Natural killer cell (primary cell): Measurements from ENCODE around the gene TRIM28. TPM values are rescaled to one million over a fixed set of nuclear protein-coding genes. Genes with fewer than 3 reads are reported as not detected.

Experiments used
- ATAC-seq, 3 donors: fragments of 150-1000 bp in 2 of 3; fragments of 200-7000 bp in 1 of 3; cut with Tn5 transposase; 1 replicate in 1 of 3; 2 replicates in 2 of 3; pipeline ENCODE4 v1.10.0; 2021; ENCODE audit warnings: mild to moderate bottlenecking in 2 of 3, moderate library complexity in 2 of 3
- DNase-seq, 2 donors: peaks; one replicate each; pipeline versions ENCODE4 v3.0.0 to v3.0.0-alpha.2; 2013 to 2021; ENCODE audit warnings: mixed read lengths in 1 of 2
- H3K27ac ChIP-seq: one replicate; pipeline ENCODE4 v1.5.1; 2013; ENCODE audit warnings: mild to moderate bottlenecking, low read length
- H3K27me3 ChIP-seq: one replicate; pipeline ENCODE4 v1.6.1; 2013; ENCODE audit warnings: low read length; ENCODE audit not compliant: control insufficient read depth, insufficient read depth
- H3K36me3 ChIP-seq: one replicate; pipeline ENCODE4 v1.6.1; 2013; ENCODE audit warnings: low read length; ENCODE audit not compliant: control insufficient read depth, insufficient read depth
- H3K4me1 ChIP-seq: one replicate; pipeline ENCODE4 v1.6.1; 2013; ENCODE audit warnings: low read length; ENCODE audit not compliant: control insufficient read depth, insufficient read depth
- H3K4me3 ChIP-seq: one replicate; pipeline ENCODE4 v1.5.1; 2013; ENCODE audit warnings: low read length
- H3K9me3 ChIP-seq: one replicate; pipeline ENCODE4 v1.6.1; 2013; ENCODE audit warnings: low read length; ENCODE audit not compliant: control insufficient read depth, insufficient read depth
- H3K27ac Mint-ChIP-seq, 2 donors: one replicate each; pipeline ENCODE4 v1.8.0; 2022; ENCODE audit warnings: mild to moderate bottlenecking in 2 of 2, mixed read lengths in 2 of 2, moderate library complexity in 1 of 2
- H3K27me3 Mint-ChIP-seq, 2 donors: one replicate each; pipeline ENCODE4 v1.8.0; 2022; ENCODE audit warnings: low read depth in 2 of 2, mixed read lengths in 2 of 2
- H3K36me3 Mint-ChIP-seq: one replicate; pipeline ENCODE4 v1.8.0; 2022; ENCODE audit warnings: mixed read lengths
- H3K4me1 Mint-ChIP-seq, 2 donors: one replicate each; pipeline ENCODE4 v1.8.0; 2022; ENCODE audit warnings: mixed read lengths in 2 of 2
- H3K4me3 Mint-ChIP-seq: one replicate; pipeline ENCODE4 v1.8.0; 2022; ENCODE audit warnings: mild to moderate bottlenecking, moderate library complexity, mixed read lengths
- H3K9me3 Mint-ChIP-seq, 2 donors: one replicate each; pipeline ENCODE4 v1.8.0; 2022; ENCODE audit warnings: mixed read lengths in 2 of 2
- WGBS: methylation state at CpG from one replicate; pipeline ENCODE4 v1.1.7; 2013; ENCODE audit warnings: missing lambda C conversion rate; ENCODE audit not compliant: insufficient coverage; 5-methylcytosine and 5-hydroxymethylcytosine counted together
- intact Hi-C: fragments of 100-400 bp; cut with micrococcal nuclease; formaldehyde crosslinking; loops from one replicate; pipeline ENCODE4 v1.14.2; 2022
- total RNA-seq, 4 donors: library from RNA; stranded (reverse); fragments of 120-200 nt in 1 of 4; gene quantifications; one replicate each; pipeline versions ENCODE4 v1.2.3 to v1.2.4, GENCODE V29; 2013 to 2022
- TF ChIP-seq, protein P1 (sequence below): fragments of 200-600 bp; IDR thresholded peaks from one replicate; pipeline ENCODE4 v1.8.0; 2022; ENCODE audit warnings: antibody characterized with exemption

Gene TRIM28
- total RNA-seq, 3 donors from 2014 or later (not counting 1 experiment from before 2014, with no cell fraction given), result 330 to 451 (median 408) TPM

DNA sequence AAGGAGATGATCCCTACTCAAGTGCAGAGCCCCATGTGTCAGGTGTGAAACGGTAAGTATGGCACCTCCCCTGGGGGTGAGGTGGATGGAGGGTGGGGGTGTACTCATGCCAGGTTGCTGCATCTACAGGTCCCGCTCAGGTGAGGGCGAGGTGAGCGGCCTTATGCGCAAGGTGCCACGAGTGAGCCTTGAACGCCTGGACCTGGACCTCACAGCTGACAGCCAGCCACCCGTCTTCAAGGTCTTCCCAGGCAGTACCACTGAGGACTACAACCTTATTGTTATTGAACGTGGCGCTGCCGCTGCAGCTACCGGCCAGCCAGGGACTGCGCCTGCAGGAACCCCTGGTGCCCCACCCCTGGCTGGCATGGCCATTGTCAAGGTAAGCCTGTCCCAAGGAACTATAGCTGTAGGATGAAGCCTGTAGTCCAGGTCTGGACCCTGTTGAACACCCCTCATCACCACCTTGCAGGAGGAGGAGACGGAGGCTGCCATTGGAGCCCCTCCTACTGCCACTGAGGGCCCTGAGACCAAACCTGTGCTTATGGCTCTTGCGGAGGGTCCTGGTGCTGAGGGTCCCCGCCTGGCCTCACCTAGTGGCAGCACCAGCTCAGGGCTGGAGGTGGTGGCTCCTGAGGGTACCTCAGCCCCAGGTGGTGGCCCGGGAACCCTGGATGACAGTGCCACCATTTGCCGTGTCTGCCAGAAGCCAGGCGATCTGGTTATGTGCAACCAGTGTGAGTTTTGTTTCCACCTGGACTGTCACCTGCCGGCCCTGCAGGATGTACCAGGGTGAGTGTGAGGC is 5.2 kb downstream of the TRIM28 start:
- H3K36me3 ChIP-seq, result peaks cover 72% of the 10 kb centered on the region
- intact Hi-C loops, result no loop called here
- peaks cover 31 to 40% of the 10 kb centered on the region in 2 donors for H3K4me1 Mint-ChIP-seq
- ATAC-seq (no peak), DNase-seq (peak in 1 of 2 donors; percentile 17)
- no peaks in the 10 kb centered on the region for H3K27me3 ChIP-seq
- no peaks in the 10 kb centered on the region for H3K9me3 Mint-ChIP-seq
- WGBS, result 95% methylated on average over 20 of the region's 20 CpGs
- H3K36me3 Mint-ChIP-seq, result no peaks in the 10 kb centered on the region
- H3K4me1 ChIP-seq, result peaks cover 27% of the 10 kb centered on the region
- H3K4me3 ChIP-seq, result no peak overlapping the region
- H3K4me3 Mint-ChIP-seq, result no peak overlapping the region
- no peak overlapping the region for H3K27ac ChIP-seq
- H3K27ac Mint-ChIP-seq, result no peak overlapping the region
- no peaks in the 10 kb centered on the region for H3K27me3 Mint-ChIP-seq
- H3K9me3 ChIP-seq, result no peaks in the 10 kb centered on the region
- TF ChIP-seq, protein P1, sequence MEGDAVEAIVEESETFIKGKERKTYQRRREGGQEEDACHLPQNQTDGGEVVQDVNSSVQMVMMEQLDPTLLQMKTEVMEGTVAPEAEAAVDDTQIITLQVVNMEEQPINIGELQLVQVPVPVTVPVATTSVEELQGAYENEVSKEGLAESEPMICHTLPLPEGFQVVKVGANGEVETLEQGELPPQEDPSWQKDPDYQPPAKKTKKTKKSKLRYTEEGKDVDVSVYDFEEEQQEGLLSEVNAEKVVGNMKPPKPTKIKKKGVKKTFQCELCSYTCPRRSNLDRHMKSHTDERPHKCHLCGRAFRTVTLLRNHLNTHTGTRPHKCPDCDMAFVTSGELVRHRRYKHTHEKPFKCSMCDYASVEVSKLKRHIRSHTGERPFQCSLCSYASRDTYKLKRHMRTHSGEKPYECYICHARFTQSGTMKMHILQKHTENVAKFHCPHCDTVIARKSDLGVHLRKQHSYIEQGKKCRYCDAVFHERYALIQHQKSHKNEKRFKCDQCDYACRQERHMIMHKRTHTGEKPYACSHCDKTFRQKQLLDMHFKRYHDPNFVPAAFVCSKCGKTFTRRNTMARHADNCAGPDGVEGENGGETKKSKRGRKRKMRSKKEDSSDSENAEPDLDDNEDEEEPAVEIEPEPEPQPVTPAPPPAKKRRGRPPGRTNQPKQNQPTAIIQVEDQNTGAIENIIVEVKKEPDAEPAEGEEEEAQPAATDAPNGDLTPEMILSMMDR, result no peak

DNA sequence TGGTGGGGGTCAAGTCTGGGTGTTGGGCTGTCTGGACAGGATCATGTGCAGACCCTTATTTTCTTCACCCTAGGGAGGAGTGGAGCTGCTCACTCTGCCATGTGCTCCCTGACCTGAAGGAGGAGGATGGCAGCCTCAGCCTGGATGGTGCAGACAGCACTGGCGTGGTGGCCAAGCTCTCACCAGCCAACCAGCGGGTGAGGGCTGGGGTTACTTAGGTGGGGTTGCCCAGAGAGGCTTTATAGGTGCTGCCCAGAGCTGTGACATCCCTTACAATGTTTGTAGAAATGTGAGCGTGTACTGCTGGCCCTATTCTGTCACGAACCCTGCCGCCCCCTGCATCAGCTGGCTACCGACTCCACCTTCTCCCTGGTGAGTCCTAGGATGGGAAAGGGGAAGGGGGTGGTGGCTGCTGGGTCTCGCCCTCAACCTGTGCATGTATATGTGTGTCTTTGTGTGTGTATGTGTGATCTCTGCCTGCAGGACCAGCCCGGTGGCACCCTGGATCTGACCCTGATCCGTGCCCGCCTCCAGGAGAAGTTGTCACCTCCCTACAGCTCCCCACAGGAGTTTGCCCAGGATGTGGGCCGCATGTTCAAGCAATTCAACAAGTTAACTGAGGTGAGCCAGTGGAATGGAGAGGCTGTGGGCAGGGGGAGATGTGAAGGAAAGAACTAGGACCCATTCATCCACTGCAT is 5.9 kb downstream of the TRIM28 start:
- no peak overlapping the region for H3K27ac ChIP-seq
- H3K4me1 Mint-ChIP-seq, result peaks cover 35 to 44% of the 10 kb centered on the region in 2 donors
- DNase-seq, result no peak

DNA sequence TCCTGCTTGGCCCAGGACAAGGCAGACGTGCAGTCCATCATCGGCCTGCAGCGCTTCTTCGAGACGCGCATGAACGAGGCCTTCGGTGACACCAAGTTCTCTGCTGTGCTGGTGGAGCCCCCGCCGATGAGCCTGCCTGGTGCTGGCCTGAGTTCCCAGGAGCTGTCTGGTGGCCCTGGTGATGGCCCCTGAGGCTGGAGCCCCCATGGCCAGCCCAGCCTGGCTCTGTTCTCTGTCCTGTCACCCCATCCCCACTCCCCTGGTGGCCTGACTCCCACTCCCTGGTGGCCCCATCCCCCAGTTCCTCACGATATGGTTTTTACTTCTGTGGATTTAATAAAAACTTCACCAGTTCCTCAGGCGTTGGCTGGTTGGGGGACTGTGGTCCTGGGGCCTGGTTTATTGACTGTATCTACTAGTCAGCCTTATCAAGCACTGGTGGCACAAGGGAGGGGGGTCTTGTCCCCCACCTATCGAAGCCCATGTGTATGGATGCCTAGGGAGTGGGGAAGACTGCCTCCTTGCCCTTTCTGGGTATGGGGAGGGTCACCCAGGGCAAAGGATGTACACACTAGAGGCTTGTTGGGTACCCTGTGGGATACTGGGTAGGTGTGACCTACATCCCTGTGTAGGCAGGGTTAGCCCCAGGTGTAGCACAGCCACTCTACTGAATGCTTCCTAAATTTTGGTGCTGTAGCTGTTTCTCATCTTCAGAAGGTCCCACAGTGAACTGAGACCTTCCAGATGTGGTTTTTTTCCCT is 6.7 kb downstream of the TRIM28 start:
- DNase-seq (peak in 1 of 2 donors; percentile 16), ATAC-seq (no peak)
- H3K4me3 Mint-ChIP-seq, result no peak overlapping the region
- Histone ChIP-seq H3K9me3 (no peaks in the 10 kb centered on the region), H3K36me3 (peaks cover 72% of the 10 kb centered on the region), H3K4me3 (no peak overlapping the region), H3K27me3 (no peaks in the 10 kb centered on the region), H3K27ac (no peak overlapping the region), H3K4me1 (peaks cover 32% of the 10 kb centered on the region)
- peaks cover 36 to 44% of the 10 kb centered on the region in 2 donors for H3K4me1 Mint-ChIP-seq
- H3K27me3 Mint-ChIP-seq, result no peaks in the 10 kb centered on the region
- TF ChIP-seq, protein P1, result no peak
- intact Hi-C loops, result no loop called here
- H3K36me3 Mint-ChIP-seq, result no peaks in the 10 kb centered on the region
- H3K9me3 Mint-ChIP-seq, result no peaks in the 10 kb centered on the region
- 94% methylated on average over 13 of the region's 13 CpGs for WGBS
- H3K27ac Mint-ChIP-seq, result peak overlapping the region; percentile 16 to 44

More for the DNA sequence above, 5.9 kb downstream of the TRIM28 start:
- Mint-ChIP-seq H3K4me3 (peak overlapping the region; percentile 31), H3K36me3 (no peaks in the 10 kb centered on the region), H3K9me3 (no peaks in the 10 kb centered on the region), H3K27ac (no peak overlapping the region), H3K27me3 (no peaks in the 10 kb centered on the region)
- no peak for ATAC-seq
- WGBS, result 97% methylated on average over 11 of the region's 11 CpGs
- H3K36me3 ChIP-seq, result peaks cover 72% of the 10 kb centered on the region
- no peaks in the 10 kb centered on the region for H3K9me3 ChIP-seq
- TF ChIP-seq, protein P1, result no peak
- intact Hi-C loops, result no loop called here
- no peak overlapping the region for H3K4me3 ChIP-seq
- no peaks in the 10 kb centered on the region for H3K27me3 ChIP-seq
- peaks cover 34% of the 10 kb centered on the region for H3K4me1 ChIP-seq
